ENCODE results near the gene FBXO8.
"Not testable (repeated sequence)": the region's sequence is repeated elsewhere in the genome, so short reads cannot be mapped to it uniquely, and the experiment has no call there.

- not testable (repeated sequence) for TF ChIP-seq MAX (IDR thresholded peaks at IDR 0.05; ENCODE audit: low read depth); SIN3A (IDR thresholded peaks at IDR 0.05; ENCODE audit: borderline replicate concordance, low read depth, low read length); EP300 (IDR thresholded peaks at IDR 0.05; ENCODE audit: borderline replicate concordance in 1 of 2, low read depth in 1 of 2, low read length in 1 of 2); USF1 (IDR thresholded peaks at IDR 0.05; ENCODE audit: borderline replicate concordance, low read depth); EZH2phosphoT487 (IDR thresholded peaks at IDR 0.05; ENCODE audit: borderline replicate concordance, low read depth); CTCF (IDR thresholded peaks at IDR 0.05); RCOR1 (IDR thresholded peaks at IDR 0.05; ENCODE audit: low read length); POLR2AphosphoS5 (IDR thresholded peaks at IDR 0.05; ENCODE audit: low read depth, low read length); SMC3 (IDR thresholded peaks at IDR 0.05; ENCODE audit: low read depth, low read length); RAD21 (IDR thresholded peaks at IDR 0.05; ENCODE audit: low read length); TAF1 (IDR thresholded peaks at IDR 0.05; ENCODE audit: borderline replicate concordance, low read depth, low read length); RXRA (IDR thresholded peaks at IDR 0.05; ENCODE audit: borderline replicate concordance, low read depth)
These were observed 11.7 kb upstream of the FBXO8 start for GRCh38 chr4:174295142-174295541.
